ENCODE data around the gene MSRB2.
"Not testable (repeated sequence)": the region's sequence is repeated elsewhere in the genome, so short reads cannot be mapped to it uniquely, and the experiment has no call there.

MSRB2 gene

GRCh38 chr10:23070913-23071218 is 24.5 kb upstream of the MSRB2 start:
- no peaks in the 10 kb centered on the region for H3K9me3 ChIP-seq (ENCODE audit: insufficient read depth, low read length)

GRCh38 chr10:23072593-23072992 is 22.8 kb upstream of the MSRB2 start:
- not testable (repeated sequence) for H3K27me3 ChIP-seq (ENCODE audit: low read length); H3F3A ChIP-seq (ENCODE audit: insufficient read depth); H3K4me2 ChIP-seq (ENCODE audit: low read depth, low read length, poor library complexity, severe bottlenecking); H3K27ac ChIP-seq (ENCODE audit: low read depth, low read length); H3K36me3 ChIP-seq (ENCODE audit: low read length); H3K9me2 ChIP-seq (replicated peaks; ENCODE audit: insufficient read depth, low read length); H3K4me3 ChIP-seq (ENCODE audit: insufficient read depth, low read length, poor library complexity, severe bottlenecking); H4K20me1 ChIP-seq (ENCODE audit: low read depth, low read length); H3K9me3 ChIP-seq (ENCODE audit: insufficient read depth, low read length); H2AFZ ChIP-seq (ENCODE audit: low read depth, low read length, severe bottlenecking); H3K79me2 ChIP-seq (ENCODE audit: insufficient read depth, low read length); H3K9ac ChIP-seq (ENCODE audit: low read length)

More at GRCh38 chr10:23070913-23071218, 24.5 kb upstream of the MSRB2 start:
- Histone ChIP-seq H3K27ac (ENCODE audit: low read depth, low read length) (no peak overlapping the region), H3K79me2 (ENCODE audit: insufficient read depth, low read length) (no peaks in the 10 kb centered on the region), H3K9ac (ENCODE audit: low read length) (no peak overlapping the region), H3K4me2 (ENCODE audit: low read depth, low read length, poor library complexity, severe bottlenecking) (no peak overlapping the region), H4K20me1 (ENCODE audit: low read depth, low read length) (no peaks in the 10 kb centered on the region), H3K36me3 (ENCODE audit: low read length) (no peaks in the 10 kb centered on the region), H2AFZ (ENCODE audit: low read depth, low read length, severe bottlenecking) (no peak overlapping the region), H3K27me3 (ENCODE audit: low read length) (no peaks in the 10 kb centered on the region), H3K4me3 (ENCODE audit: insufficient read depth, low read length, poor library complexity, severe bottlenecking) (no peak overlapping the region), H3F3A (ENCODE audit: insufficient read depth) (no peaks in the 10 kb centered on the region), H3K9me2 (replicated peaks; ENCODE audit: insufficient read depth, low read length) (no peaks in the 10 kb centered on the region)
- no peak for TF ChIP-seq CTCF (IDR thresholded peaks at IDR 0.05; ENCODE audit: insufficient read depth, low read length, poor library complexity, severe bottlenecking)
- TF ChIP-seq EZH2phosphoT487 (conservative IDR thresholded peaks at IDR 0.05; ENCODE audit: low read length) = no peak

- no peak overlapping the region for H2AFZ ChIP-seq (ENCODE audit: low read depth, low read length, severe bottlenecking)
- H3K79me2 ChIP-seq (ENCODE audit: insufficient read depth, low read length) = no peaks in the 10 kb centered on the region
- H3K9me2 ChIP-seq (replicated peaks; ENCODE audit: insufficient read depth, low read length) = no peaks in the 10 kb centered on the region
- no peak overlapping the region for H3K9ac ChIP-seq (ENCODE audit: low read length)
- no peak overlapping the region for H3K4me3 ChIP-seq (ENCODE audit: insufficient read depth, low read length, poor library complexity, severe bottlenecking)
- no peak overlapping the region for H3K27ac ChIP-seq (ENCODE audit: low read depth, low read length)
- H3F3A ChIP-seq (ENCODE audit: insufficient read depth) = no peaks in the 10 kb centered on the region
- H4K20me1 ChIP-seq (ENCODE audit: low read depth, low read length) = no peaks in the 10 kb centered on the region
- H3K36me3 ChIP-seq (ENCODE audit: low read length) = no peaks in the 10 kb centered on the region
- H3K27me3 ChIP-seq (ENCODE audit: low read length) = no peaks in the 10 kb centered on the region
- no peak for TF ChIP-seq CTCF (IDR thresholded peaks at IDR 0.05; ENCODE audit: insufficient read depth, low read length, poor library complexity, severe bottlenecking)
- no peak for TF ChIP-seq EZH2phosphoT487 (conservative IDR thresholded peaks at IDR 0.05; ENCODE audit: low read length)
- H3K9me3 ChIP-seq (ENCODE audit: insufficient read depth, low read length) = no peaks in the 10 kb centered on the region
- H3K4me2 ChIP-seq (ENCODE audit: low read depth, low read length, poor library complexity, severe bottlenecking) = no peak overlapping the region
Measured at GRCh38 chr10:23073527-23073926, 21.9 kb upstream of the MSRB2 start.

- no peak for TF ChIP-seq CTCF (IDR thresholded peaks at IDR 0.05; ENCODE audit: insufficient read depth, low read length, poor library complexity, severe bottlenecking)
- no peak overlapping the region for H3K4me2 ChIP-seq (ENCODE audit: low read depth, low read length, poor library complexity, severe bottlenecking)
- H3F3A ChIP-seq (ENCODE audit: insufficient read depth) = no peaks in the 10 kb centered on the region
- no peaks in the 10 kb centered on the region for H3K27me3 ChIP-seq (ENCODE audit: low read length)
- H3K27ac ChIP-seq (ENCODE audit: low read depth, low read length) = no peak overlapping the region
- no peaks in the 10 kb centered on the region for H4K20me1 ChIP-seq (ENCODE audit: low read depth, low read length)
- no peaks in the 10 kb centered on the region for H3K36me3 ChIP-seq (ENCODE audit: low read length)
- no peak overlapping the region for H3K9ac ChIP-seq (ENCODE audit: low read length)
- H3K4me3 ChIP-seq (ENCODE audit: insufficient read depth, low read length, poor library complexity, severe bottlenecking) = no peak overlapping the region
- no peaks in the 10 kb centered on the region for H3K79me2 ChIP-seq (ENCODE audit: insufficient read depth, low read length)
- no peaks in the 10 kb centered on the region for H3K9me2 ChIP-seq (replicated peaks; ENCODE audit: insufficient read depth, low read length)
- no peak overlapping the region for H2AFZ ChIP-seq (ENCODE audit: low read depth, low read length, severe bottlenecking)
- no peaks in the 10 kb centered on the region for H3K9me3 ChIP-seq (ENCODE audit: insufficient read depth, low read length)
Measured at GRCh38 chr10:23075672-23076071, 19.7 kb upstream of the MSRB2 start.
